Measurements from ENCODE around the gene PARP14.

GRCh38 chr3:122719273-122719921 lies 38.8 kb downstream of the PARP14 start:
- TF ChIP-seq POLR2A (IDR thresholded peaks at IDR 0.05; ENCODE audit: low read depth, low read length) (no peak), TAF1 (IDR thresholded peaks at IDR 0.05; ENCODE audit: low read depth, low read length) (no peak), POLR2AphosphoS5 (IDR thresholded peaks at IDR 0.05; ENCODE audit: low read depth, low read length) (no peak), SPI1 (IDR thresholded peaks at IDR 0.05; ENCODE audit: low read depth, low read length) (no peak), PAX5 (IDR thresholded peaks at IDR 0.05; ENCODE audit: insufficient read depth, low read length, severe bottlenecking) (no peak), POU2F2 (IDR thresholded peaks at IDR 0.05; ENCODE audit: low read depth, low read length) (no peak)

Data from GM12891 (cell line).